ENCODE data around the gene CDK1. TPM values are rescaled to one million over a fixed set of nuclear protein-coding genes. Genes with fewer than 3 reads are reported as not detected.

CDK1 gene
- total RNA-seq (ENCODE audit: low replicate concordance) = 24.4 and 70.1 TPM in 2 replicates
- long read RNA-seq, transcript CDK1-203 (8 exons, 1,913 nt) = major isoform, 137 of 151 reads
- long read RNA-seq, partial matches to known transcripts = 3 of 151 reads
- long read RNA-seq, other reads (novel, unspliced or antisense) = 9 of 151 reads

GRCh38 chr10:60778214-60778970, at the start of gene CDK1:
Gene CDK1 (plus strand): TSS chr10:60778478. CDS start chr10:60780166, 1,688 bp downstream.
- H3K27me3 Mint-ChIP-seq = peaks cover 3% of the 10 kb centered on the region
- TF ChIP-seq, protein P1, sequence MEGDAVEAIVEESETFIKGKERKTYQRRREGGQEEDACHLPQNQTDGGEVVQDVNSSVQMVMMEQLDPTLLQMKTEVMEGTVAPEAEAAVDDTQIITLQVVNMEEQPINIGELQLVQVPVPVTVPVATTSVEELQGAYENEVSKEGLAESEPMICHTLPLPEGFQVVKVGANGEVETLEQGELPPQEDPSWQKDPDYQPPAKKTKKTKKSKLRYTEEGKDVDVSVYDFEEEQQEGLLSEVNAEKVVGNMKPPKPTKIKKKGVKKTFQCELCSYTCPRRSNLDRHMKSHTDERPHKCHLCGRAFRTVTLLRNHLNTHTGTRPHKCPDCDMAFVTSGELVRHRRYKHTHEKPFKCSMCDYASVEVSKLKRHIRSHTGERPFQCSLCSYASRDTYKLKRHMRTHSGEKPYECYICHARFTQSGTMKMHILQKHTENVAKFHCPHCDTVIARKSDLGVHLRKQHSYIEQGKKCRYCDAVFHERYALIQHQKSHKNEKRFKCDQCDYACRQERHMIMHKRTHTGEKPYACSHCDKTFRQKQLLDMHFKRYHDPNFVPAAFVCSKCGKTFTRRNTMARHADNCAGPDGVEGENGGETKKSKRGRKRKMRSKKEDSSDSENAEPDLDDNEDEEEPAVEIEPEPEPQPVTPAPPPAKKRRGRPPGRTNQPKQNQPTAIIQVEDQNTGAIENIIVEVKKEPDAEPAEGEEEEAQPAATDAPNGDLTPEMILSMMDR (conservative IDR thresholded peaks at IDR 0.05) = no peak
- peak within 1 kb of the TSS; percentile 100 for H3K4me3 Mint-ChIP-seq
- H3K36me3 Mint-ChIP-seq = peaks cover 10% of the 10 kb centered on the region
- H3K27ac Mint-ChIP-seq = peak within 1 kb of the TSS; percentile 95
- peaks cover 23% of the 10 kb centered on the region for H3K4me1 Mint-ChIP-seq (ENCODE audit: unreplicated experiment)
- DNase-seq (ENCODE audit: extremely low spot score, unreplicated experiment) = peak; percentile 97
- peaks cover 4% of the 10 kb centered on the region for H3K9me3 Mint-ChIP-seq

DNA sequence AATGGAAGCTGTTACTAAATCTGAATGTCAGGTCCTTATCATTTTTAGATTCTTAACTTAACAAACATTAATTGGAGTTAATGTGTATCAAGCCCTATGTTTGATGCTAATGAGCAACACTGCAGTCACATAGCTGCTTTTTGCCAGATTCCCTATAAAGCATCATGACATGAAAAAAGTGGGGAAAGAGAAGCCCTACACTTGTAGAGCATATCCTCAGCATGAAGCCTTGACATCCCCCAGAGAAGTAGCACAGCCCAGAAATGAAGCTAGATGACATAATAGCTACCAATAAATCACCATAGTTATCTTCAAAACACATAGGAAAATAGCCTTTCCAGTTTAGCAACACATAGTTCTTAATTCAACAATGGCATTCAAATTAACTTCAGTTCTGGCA, 49.2 kb upstream of the CDK1 start:
- Mint-ChIP-seq H3K36me3 (peaks cover 8% of the 10 kb centered on the region), H3K27ac (no peak overlapping the region), H3K27me3 (peaks cover 12% of the 10 kb centered on the region), H3K4me3 (peak overlapping the region; percentile 18), H3K4me1 (ENCODE audit: unreplicated experiment) (peaks cover 25% of the 10 kb centered on the region), H3K9me3 (no peaks in the 10 kb centered on the region)
- TF ChIP-seq, protein P1 (conservative IDR thresholded peaks at IDR 0.05) = no peak
- no peak for DNase-seq (ENCODE audit: extremely low spot score, unreplicated experiment)

- peaks cover 12% of the 10 kb centered on the region for H3K27me3 Mint-ChIP-seq
- peaks cover 5% of the 10 kb centered on the region for H3K36me3 Mint-ChIP-seq
- H3K4me1 Mint-ChIP-seq (ENCODE audit: unreplicated experiment) = peaks cover 20% of the 10 kb centered on the region
- no peak for DNase-seq (ENCODE audit: extremely low spot score, unreplicated experiment)
- H3K27ac Mint-ChIP-seq = peak overlapping the region; percentile 81
- H3K4me3 Mint-ChIP-seq = peak overlapping the region; percentile 95
- TF ChIP-seq, protein P1 (conservative IDR thresholded peaks at IDR 0.05) = no peak
- no peaks in the 10 kb centered on the region for H3K9me3 Mint-ChIP-seq
Observed at GRCh38 chr10:60731134-60731885, 47.0 kb upstream of the CDK1 start.

DNA sequence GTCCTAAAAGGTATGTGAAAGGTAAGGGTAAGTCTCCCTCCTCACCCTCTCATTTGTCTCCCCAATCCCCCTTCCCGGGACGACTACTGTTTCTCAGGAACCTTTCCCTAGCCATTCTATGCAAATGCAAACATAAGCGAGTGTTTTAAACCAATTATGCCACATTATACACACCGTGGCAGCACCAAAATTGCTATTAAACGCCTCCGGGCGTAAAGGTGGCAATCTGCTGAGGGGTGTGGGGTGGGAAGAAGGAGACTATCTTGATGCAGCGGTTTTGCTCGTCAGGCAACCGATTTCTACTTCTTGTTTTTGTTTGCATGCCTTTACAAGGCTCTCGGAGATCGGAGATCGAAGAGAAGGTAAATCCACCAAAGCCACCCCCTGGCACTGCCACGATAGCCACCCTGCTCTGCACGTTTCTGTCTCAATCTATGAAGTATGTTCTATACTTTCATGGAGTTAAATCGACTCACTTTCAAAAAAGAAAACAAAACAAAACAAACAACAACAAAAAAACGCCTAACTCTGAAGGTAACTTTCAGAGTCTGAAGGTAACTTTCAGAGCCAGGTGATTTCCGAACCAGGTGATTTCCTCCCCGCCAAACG, 46.0 kb upstream of the CDK1 start:
- peaks cover 12% of the 10 kb centered on the region for H3K27me3 Mint-ChIP-seq
- H3K4me1 Mint-ChIP-seq (ENCODE audit: unreplicated experiment) = peaks cover 20% of the 10 kb centered on the region
- peak overlapping the region; percentile 81 for H3K27ac Mint-ChIP-seq
- no peaks in the 10 kb centered on the region for H3K9me3 Mint-ChIP-seq
- peak overlapping the region; percentile 95 for H3K4me3 Mint-ChIP-seq
- peaks cover 5% of the 10 kb centered on the region for H3K36me3 Mint-ChIP-seq
- DNase-seq (ENCODE audit: extremely low spot score, unreplicated experiment) = no peak
- TF ChIP-seq, protein P1 (conservative IDR thresholded peaks at IDR 0.05) = no peak

- H3K4me1 Mint-ChIP-seq (ENCODE audit: unreplicated experiment) = peaks cover 20% of the 10 kb centered on the region
- H3K9me3 Mint-ChIP-seq = no peaks in the 10 kb centered on the region
- peaks cover 2% of the 10 kb centered on the region for H3K36me3 Mint-ChIP-seq
- TF ChIP-seq, protein P1 (conservative IDR thresholded peaks at IDR 0.05) = no peak
- peak overlapping the region; percentile 81 for H3K27ac Mint-ChIP-seq
- H3K27me3 Mint-ChIP-seq = peaks cover 12% of the 10 kb centered on the region
- DNase-seq (ENCODE audit: extremely low spot score, unreplicated experiment) = peak; percentile 78
- H3K4me3 Mint-ChIP-seq = peak overlapping the region; percentile 95
Observed at GRCh38 chr10:60732807-60733516, 45.3 kb upstream of the CDK1 start.

All from type B pancreatic cell (in vitro differentiated cells).